GM23338 (cell line): Measurements from ENCODE around the gene MECP2.

Experiments used
- CREB1 ChIP-seq: fragments of 250-450 bp; sonication (Bioruptor Pico); IDR thresholded peaks from 2 replicates; pipeline ENCODE4 v1.5.0; 2020; ENCODE audit warnings: low read depth, mild to moderate bottlenecking, moderate library complexity
- EZH2 ChIP-seq: fragments of 200-600 bp; sonication (generic); IDR thresholded peaks from one replicate; pipeline ENCODE4 v1.8.0; 2017; ENCODE audit warnings: antibody characterized with exemption, mild to moderate bottlenecking, low read depth; ENCODE audit not compliant: unreplicated experiment
- EZH2phosphoT487 ChIP-seq: fragments of 200-600 bp; sonication (generic); IDR thresholded peaks from one replicate; pipeline ENCODE4 v1.8.1; 2018; ENCODE audit warnings: antibody characterized with exemption; ENCODE audit not compliant: unreplicated experiment
- JUNB ChIP-seq: IDR thresholded peaks from one replicate; pipeline ENCODE4 v1.6.1; 2016; ENCODE audit warnings: antibody characterized with exemption; ENCODE audit not compliant: unreplicated experiment
- POLR2AphosphoS5 ChIP-seq: IDR thresholded peaks from 2 replicates; pipeline ENCODE4 v1.6.1; 2016; ENCODE audit warnings: antibody characterized with exemption, low read depth
- REST ChIP-seq: IDR thresholded peaks from one replicate; pipeline ENCODE4 v1.6.1; 2018; ENCODE audit warnings: antibody characterized with exemption; ENCODE audit not compliant: unreplicated experiment
- TF ChIP-seq, protein P1 (sequence below), 2 experiments: fragments of 200-600 bp in 1 of 2; sonication (generic) in 1 of 2; conservative IDR thresholded peaks; 2 replicates each; pipeline versions ENCODE4 v1.5.1 to v1.6.1; 2016 to 2017; ENCODE audit warnings: antibody characterized with exemption in 2 of 2, low read depth in 2 of 2, mild to moderate bottlenecking in 2 of 2, moderate library complexity in 1 of 2

DNA sequence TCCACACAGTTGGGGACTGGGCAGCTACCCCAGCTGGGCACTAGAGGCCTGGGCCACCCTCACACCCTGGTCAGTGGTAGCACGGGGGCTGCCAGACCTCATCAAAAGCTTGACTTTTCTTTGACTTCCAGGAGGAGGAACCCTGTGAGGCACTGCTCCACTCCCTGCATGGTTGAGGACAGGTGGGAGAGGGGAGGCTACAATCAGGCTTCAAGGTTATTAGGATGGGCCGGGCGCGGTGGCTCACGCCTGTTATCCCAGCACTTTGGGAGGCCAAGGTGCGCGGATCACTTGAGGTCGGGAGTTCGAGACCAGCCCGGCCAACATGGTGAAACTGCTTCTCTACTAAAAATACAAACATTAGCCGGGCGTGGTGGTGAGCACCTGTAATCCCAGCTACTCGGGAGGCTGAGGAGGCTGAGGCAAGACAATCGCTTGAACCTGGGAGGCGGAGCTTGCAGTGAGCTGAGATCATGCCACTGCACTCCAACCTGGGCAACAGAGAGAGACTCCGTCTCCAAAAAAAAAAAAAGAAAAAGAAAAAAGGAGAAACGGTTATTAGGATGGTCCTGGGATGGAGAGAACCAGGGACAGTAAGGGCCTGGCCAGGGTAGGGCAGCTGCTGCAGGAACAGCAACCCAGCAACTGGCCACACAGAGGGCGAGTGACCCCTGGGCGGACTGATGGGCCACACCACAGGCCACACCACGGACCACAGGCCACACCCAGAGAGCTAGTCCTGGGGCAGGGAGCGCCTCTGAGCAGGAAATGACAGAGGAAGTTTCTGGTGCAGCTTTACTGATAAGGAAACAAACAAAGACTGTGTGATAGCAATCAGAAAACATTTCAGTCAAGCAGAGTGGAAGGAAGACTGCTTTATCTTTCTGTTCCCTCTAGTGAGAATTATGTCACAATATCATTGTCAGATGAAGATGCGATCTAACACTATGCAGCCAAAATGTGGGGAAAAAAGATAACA, 26.0 kb upstream of the MECP2 start:
- no peak for TF ChIP-seq JUNB
- TF ChIP-seq, protein P1, sequence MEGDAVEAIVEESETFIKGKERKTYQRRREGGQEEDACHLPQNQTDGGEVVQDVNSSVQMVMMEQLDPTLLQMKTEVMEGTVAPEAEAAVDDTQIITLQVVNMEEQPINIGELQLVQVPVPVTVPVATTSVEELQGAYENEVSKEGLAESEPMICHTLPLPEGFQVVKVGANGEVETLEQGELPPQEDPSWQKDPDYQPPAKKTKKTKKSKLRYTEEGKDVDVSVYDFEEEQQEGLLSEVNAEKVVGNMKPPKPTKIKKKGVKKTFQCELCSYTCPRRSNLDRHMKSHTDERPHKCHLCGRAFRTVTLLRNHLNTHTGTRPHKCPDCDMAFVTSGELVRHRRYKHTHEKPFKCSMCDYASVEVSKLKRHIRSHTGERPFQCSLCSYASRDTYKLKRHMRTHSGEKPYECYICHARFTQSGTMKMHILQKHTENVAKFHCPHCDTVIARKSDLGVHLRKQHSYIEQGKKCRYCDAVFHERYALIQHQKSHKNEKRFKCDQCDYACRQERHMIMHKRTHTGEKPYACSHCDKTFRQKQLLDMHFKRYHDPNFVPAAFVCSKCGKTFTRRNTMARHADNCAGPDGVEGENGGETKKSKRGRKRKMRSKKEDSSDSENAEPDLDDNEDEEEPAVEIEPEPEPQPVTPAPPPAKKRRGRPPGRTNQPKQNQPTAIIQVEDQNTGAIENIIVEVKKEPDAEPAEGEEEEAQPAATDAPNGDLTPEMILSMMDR (conservative IDR thresholded peaks at IDR 0.05; ENCODE audit: low read depth in 2 of 2), result no peak
- TF ChIP-seq REST, result no peak
- TF ChIP-seq EZH2, result no peak
- no peak for TF ChIP-seq POLR2AphosphoS5
- TF ChIP-seq EZH2phosphoT487, result no peak
- no peak for TF ChIP-seq CREB1 (CRISPR knock-in tag)
